HepG2 (cell line): ENCODE results near the gene ZNF343. TPM values are rescaled to one million over a fixed set of nuclear protein-coding genes. Genes with fewer than 3 reads are reported as not detected.

ENCODE experiments used
- ATAC-seq: fragments of 200-7000 bp; cut with Tn5 transposase; 3 replicates; pipeline ENCODE4 v1.9.1; 2020; ENCODE audit warnings: mild to moderate bottlenecking, moderate library complexity
- BruUV-seq: library from RNA; stranded (reverse); fragments of 400-500 nt; replicated peaks from 2 replicates; lab custom pipeline; 2021; lab: Mats Ljungman, UMichigan
- CTCF ChIA-PET: fragments of 300-600 bp; formaldehyde crosslinking; extraction: SDS; loops from one replicate; lab custom pipeline; 2021; ENCODE audit warnings: low total read pairs, inconsistent platforms, low intra/inter-chr PET ratio; lab: Yijun Ruan, JAX
- POLR2A ChIA-PET: fragments of 350-600 bp; sonication (Branson Sonifier 250); formaldehyde crosslinking; loops from one replicate; lab custom pipeline; 2020; ENCODE audit warnings: antibody characterized with exemption, inconsistent platforms; lab: Yijun Ruan, JAX
- DNase-seq: peaks from one replicate; pipeline ENCODE4 v3.0.0-alpha.2; 2015; ENCODE audit warnings: low spot score
- FAIRE-seq: peaks from 3 replicates; lab custom pipeline; 2011; peaks lifted over from hg19 to GRCh38; lab: Jason Lieb, UNC
- H2AFZ ChIP-seq: one replicate; pipeline ENCODE4 v1.6.1; 2011; ENCODE audit warnings: low read length, inconsistent platforms
- H3K27ac ChIP-seq: fragments of 300-600 bp; 3 replicates; pipeline ENCODE4 v1.8.0; 2011; ENCODE audit warnings: mixed run types, mild to moderate bottlenecking, mixed read lengths, low read length, inconsistent platforms; ENCODE audit not compliant: insufficient read depth; ENCODE audit errors: extremely low read length
- H3K27me3 ChIP-seq, 2 experiments: fragments of 200-600 bp in 1 of 2; 2 replicates in 1 of 2; 3 replicates in 1 of 2; pipeline versions ENCODE4 v1.6.0 to v1.8.0; 2011; ENCODE audit warnings: low read length in 2 of 2, mild to moderate bottlenecking in 2 of 2, moderate library complexity in 2 of 2, inconsistent platforms in 1 of 2; ENCODE audit not compliant: insufficient read depth in 2 of 2, control insufficient read depth in 1 of 2
- H3K36me3 ChIP-seq, 2 experiments: fragments of 200-600 bp in 1 of 2; replicated peaks in 1 of 2; 2 replicates in 1 of 2; 3 replicates in 1 of 2; pipeline versions ENCODE4 v1.5.1 to v1.8.0; 2011; ENCODE audit warnings: low read length in 2 of 2, inconsistent platforms in 1 of 2; ENCODE audit not compliant: insufficient read depth in 2 of 2, control insufficient read depth in 1 of 2
- H3K4me1 ChIP-seq: 2 replicates; pipeline ENCODE4 v1.5.1; 2012; ENCODE audit warnings: low read length, inconsistent platforms; ENCODE audit not compliant: insufficient read depth
- H3K4me2 ChIP-seq: 2 replicates; pipeline ENCODE4 v1.6.0; 2011; ENCODE audit warnings: low read depth, low read length, inconsistent platforms
- H3K4me3 ChIP-seq, 3 experiments: fragments of 200-600 bp in 1 of 3; sonication (generic), shearing (Covaris generic) in 1 of 3; replicated peaks in 1 of 3; 2 replicates each; pipeline ENCODE4 v1.5.1; 2011 to 2016; ENCODE audit warnings: low read length in 3 of 3, inconsistent platforms in 2 of 3, low read depth in 2 of 3, mild to moderate bottlenecking in 2 of 3, control low read depth in 1 of 3, mixed read lengths in 1 of 3; ENCODE audit not compliant: insufficient read depth in 1 of 3
- H3K79me2 ChIP-seq: one replicate; pipeline ENCODE4 v1.6.1; 2011; ENCODE audit warnings: low read length, inconsistent platforms; ENCODE audit not compliant: insufficient read depth
- H3K9ac ChIP-seq: 2 replicates; pipeline ENCODE4 v1.6.0; 2011; ENCODE audit warnings: mild to moderate bottlenecking, low read depth, low read length, inconsistent platforms; ENCODE audit not compliant: insufficient read depth
- H3K9me3 ChIP-seq: 2 replicates; pipeline ENCODE4 v1.5.1; 2012; ENCODE audit warnings: mild to moderate bottlenecking, low read length
- H4K20me1 ChIP-seq: 2 replicates; pipeline ENCODE4 v1.6.0; 2011; ENCODE audit warnings: inconsistent platforms, mild to moderate bottlenecking, low read length, moderate library complexity; ENCODE audit not compliant: insufficient read depth
- BCL6 ChIP-seq: IDR thresholded peaks from 2 replicates; pipeline ENCODE4 v1.6.1; 2016; ENCODE audit warnings: missing genetic modification reagents, missing compliant biosample characterization
- ELF1 ChIP-seq: sonication (generic); formaldehyde crosslinking; IDR thresholded peaks from 2 replicates; pipeline ENCODE4 v1.4.0; 2020; ENCODE audit warnings: missing genetic modification reagents
- ELF3 ChIP-seq: IDR thresholded peaks from 2 replicates; pipeline ENCODE4 v1.6.1; 2016; ENCODE audit warnings: missing genetic modification reagents, missing compliant biosample characterization
- GTF2F1 ChIP-seq: fragments of 150-350 bp; IDR thresholded peaks from 2 replicates; pipeline ENCODE4 v1.6.1; 2014; ENCODE audit warnings: low read length
- HMGXB4 ChIP-seq, 2 experiments: sonication (generic) in 1 of 2; formaldehyde crosslinking in 1 of 2; IDR thresholded peaks; 2 replicates each; pipeline versions ENCODE4 v1.4.0 to v1.6.1; 2018 to 2020; ENCODE audit warnings: missing genetic modification reagents in 2 of 2, borderline replicate concordance in 1 of 2, low read depth in 1 of 2, mild to moderate bottlenecking in 1 of 2, missing biosample characterization in 1 of 2
- RCOR2 ChIP-seq: IDR thresholded peaks from 2 replicates; pipeline ENCODE4 v1.6.1; 2016; ENCODE audit warnings: missing biosample characterization, missing genetic modification reagents
- THRA ChIP-seq: sonication (generic); formaldehyde crosslinking; IDR thresholded peaks from 2 replicates; pipeline ENCODE4 v1.4.0; 2020; ENCODE audit warnings: missing genetic modification reagents, borderline replicate concordance
- TSC22D2 ChIP-seq: sonication (generic); formaldehyde crosslinking; IDR thresholded peaks from 2 replicates; pipeline ENCODE4 v1.5.1; 2020; ENCODE audit warnings: missing genetic modification reagents, mild to moderate bottlenecking, borderline replicate concordance
- XRCC5 ChIP-seq: fragments of 200-400 bp; formaldehyde crosslinking; optimal IDR thresholded peaks from 2 replicates; pipeline ENCODE3; 2017; ENCODE audit warnings: mild to moderate bottlenecking, low read length
- ZBTB3 ChIP-seq: sonication (generic); formaldehyde crosslinking; IDR thresholded peaks from 2 replicates; pipeline ENCODE4 v1.4.0; 2020; ENCODE audit warnings: low read depth, mild to moderate bottlenecking, moderate library complexity, missing genetic modification reagents, borderline replicate concordance
- ZNF543 ChIP-seq: sonication (generic); formaldehyde crosslinking; IDR thresholded peaks from 2 replicates; pipeline ENCODE4 v1.4.0; 2020; ENCODE audit warnings: mild to moderate bottlenecking, missing genetic modification reagents
- ZNF891 ChIP-seq: sonication (generic); formaldehyde crosslinking; IDR thresholded peaks from 2 replicates; pipeline ENCODE4 v1.5.0; 2020; ENCODE audit warnings: mild to moderate bottlenecking, missing genetic modification reagents
- WGBS: methylation state at CpG from one replicate; pipeline ENCODE4 v1.1.6; 2017; ENCODE audit warnings: low lambda C conversion rate; 5-methylcytosine and 5-hydroxymethylcytosine counted together
- in situ Hi-C: cut with HindIII; loops from 2 replicates; pipeline ENCODE4 v1.10.0; 2017; ENCODE audit warnings: low pct_unique_long_range_greater_than_20kb; ENCODE audit not compliant: extremely low pct_ligation_motif_present
- intact Hi-C: fragments of 100-400 bp; cut with micrococcal nuclease; formaldehyde crosslinking; loops from one replicate; pipeline ENCODE4 v1.10.0; 2022; ENCODE audit not compliant: unreplicated experiment
- polyA plus RNA-seq, 8 experiments: library from polyadenylated mRNA; depleted of rRNA in 3 of 8; stranded (reverse) in 7 of 8; unstranded in 1 of 8; fragments of >200 nt; fragmentation: Illumina TruSeq in 4 of 8; extraction: Trizol in 4 of 8; gene quantifications; 2 replicates each; pipeline versions ENCODE4 v1.2.1 to v1.2.3, GENCODE V29; 2011 to 2016; ENCODE audit warnings: low read depth in 4 of 8, missing spikeins in 1 of 8, mixed read lengths in 1 of 8; ENCODE audit not compliant: insufficient read depth in 1 of 8
- total RNA-seq, 5 experiments: library from RNA; depleted of rRNA; stranded (reverse); fragments of >200 nt; fragmentation: Illumina TruSeq; extraction: Trizol; gene quantifications; 2 replicates each; pipeline ENCODE4 v1.2.3, GENCODE V29; 2016; ENCODE audit warnings: low read depth in 1 of 5
- TF ChIP-seq, protein P1 (sequence below): sonication (generic); IDR thresholded peaks from 2 replicates; pipeline ENCODE4 v1.6.1; 2016; ENCODE audit warnings: low read depth, borderline replicate concordance
- TF ChIP-seq, protein P2 (sequence below): sonication (generic); formaldehyde crosslinking; IDR thresholded peaks from 2 replicates; pipeline ENCODE4 v1.5.0; 2020; ENCODE audit warnings: mild to moderate bottlenecking, missing genetic modification reagents, moderate library complexity
- TF ChIP-seq, protein P3 (sequence below): fragments of 450-650 bp; IDR thresholded peaks from 2 replicates; pipeline ENCODE4 v1.6.1; 2017

ZNF343 gene
- total and polyA plus RNA-seq, 2 of the 13 experiments (the other 11 are each of a cell fraction or from before 2014, with no cell fraction given): 16.4 to 22.1 TPM

DNA sequence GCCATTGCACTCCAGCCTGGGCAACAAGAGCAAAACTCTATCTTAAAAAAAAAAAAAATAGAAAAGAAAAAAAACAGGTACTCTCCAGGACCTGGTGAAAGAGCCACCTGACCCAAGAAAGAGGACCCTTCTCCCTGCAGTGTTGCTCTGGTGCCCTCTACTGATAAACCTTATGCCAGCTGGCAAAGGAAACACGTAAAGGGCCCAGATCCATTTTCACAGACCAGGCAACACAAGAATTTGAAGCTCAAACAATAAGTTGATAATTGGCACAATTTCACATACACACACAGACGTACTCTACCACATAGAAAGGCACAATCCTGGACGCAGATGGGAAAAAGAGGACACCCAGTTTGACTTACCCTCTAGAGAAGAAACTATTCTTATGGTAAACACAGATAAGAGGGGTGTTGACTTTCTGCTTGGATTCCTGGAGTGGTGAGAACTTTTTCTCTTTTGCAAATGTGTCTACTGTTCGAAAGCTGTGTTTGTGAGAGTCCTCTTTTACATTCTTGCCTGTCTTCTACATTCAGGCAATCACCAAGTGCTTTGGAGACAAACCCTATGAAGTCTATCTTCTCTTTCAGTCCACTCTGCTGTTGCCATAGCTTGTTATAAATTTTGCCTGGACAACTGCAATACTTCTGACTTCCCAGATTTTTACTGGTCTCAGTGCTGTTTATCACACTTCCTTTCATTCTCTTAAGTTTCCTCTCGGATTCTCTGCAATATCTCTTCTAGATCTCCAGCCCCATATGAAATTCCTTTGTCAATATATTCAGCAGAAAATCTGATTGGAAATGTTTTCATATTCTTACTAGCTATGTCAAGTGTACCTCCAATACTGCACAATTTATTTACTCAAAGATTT, 31.7 kb downstream of the ZNF343 start:
- peak; percentile 76 for FAIRE-seq
- ChIA-PET CTCF (interaction anchor here (0.8 to 1.0 kb wide), 2 partner anchors 22 to 90 kb away, joined by 3 read pairs; no protein-coding TSS in a partner anchor), POLR2A (interaction anchor here (0.6 to 2.4 kb wide), 10 partner anchors 9 to 374 kb away, joined by 3 to 10 read pairs (median 3); partner anchors contain the start of genes NOP56 and ZNF343)
- Histone ChIP-seq H3K9me3 (no peaks in the 10 kb centered on the region; the same call in 1 of the 2 replicates), H3K4me3 (no peak overlapping the region), H3K27ac (peak overlapping the region; percentile 54), H3K79me2 (no peaks in the 10 kb centered on the region), H3K9ac (no peak overlapping the region), H3K4me1 (peaks cover 28% of the 10 kb centered on the region), H3K27me3 (no peaks in the 10 kb centered on the region), H3K36me3 (peaks cover 2 to 15% of the 10 kb centered on the region in 2 experiments; a peak in 4 of 5 replicates), H3K4me2 (no peak overlapping the region), H4K20me1 (no peaks in the 10 kb centered on the region), H2AFZ (no peak overlapping the region)
- WGBS: 62% methylated on average over 5 of the region's 5 CpGs
- in situ Hi-C loops: no loop called here
- BruUV-seq: no TSS peak
- intact Hi-C loops: loop anchor here (1.0 to 2.0 kb wide), 2 partner anchors 32 to 48 kb away; no protein-coding TSS in a partner anchor
- ATAC-seq: peak; percentile 76
- DNase-seq: peak; percentile 60
- TF ChIP-seq ELF1 (no peak), HMGXB4 (CRISPR knock-in tag; IDR thresholded peaks at IDR 0.05; ENCODE audit: borderline replicate concordance in 1 of 2, low read depth in 1 of 2) (peak in 1 of 2 experiments; percentile 22; a peak in 1 of 4 replicates), XRCC5 (peak; percentile 78), BCL6 (CRISPR knock-in tag) (peak; percentile 52; the same call in 1 of the 2 replicates), ELF3 (peak; percentile 4; the same call in 1 of the 2 replicates), THRA (CRISPR knock-in tag) (0 out of 2 replicates have a peak, but pooled peaks have one; percentile 13), ZNF891 (CRISPR knock-in tag) (no peak), ZNF543 (CRISPR knock-in tag) (no peak), ZBTB3 (CRISPR knock-in tag) (no peak), RCOR2 (CRISPR knock-in tag) (no peak), TSC22D2 (no peak), GTF2F1 (no peak)
- TF ChIP-seq, protein P1, sequence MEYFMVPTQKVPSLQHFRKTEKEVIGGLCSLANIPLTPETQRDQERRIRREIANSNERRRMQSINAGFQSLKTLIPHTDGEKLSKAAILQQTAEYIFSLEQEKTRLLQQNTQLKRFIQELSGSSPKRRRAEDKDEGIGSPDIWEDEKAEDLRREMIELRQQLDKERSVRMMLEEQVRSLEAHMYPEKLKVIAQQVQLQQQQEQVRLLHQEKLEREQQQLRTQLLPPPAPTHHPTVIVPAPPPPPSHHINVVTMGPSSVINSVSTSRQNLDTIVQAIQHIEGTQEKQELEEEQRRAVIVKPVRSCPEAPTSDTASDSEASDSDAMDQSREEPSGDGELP: peak; percentile 82; the same call in 1 of the 2 replicates
- TF ChIP-seq, protein P2, sequence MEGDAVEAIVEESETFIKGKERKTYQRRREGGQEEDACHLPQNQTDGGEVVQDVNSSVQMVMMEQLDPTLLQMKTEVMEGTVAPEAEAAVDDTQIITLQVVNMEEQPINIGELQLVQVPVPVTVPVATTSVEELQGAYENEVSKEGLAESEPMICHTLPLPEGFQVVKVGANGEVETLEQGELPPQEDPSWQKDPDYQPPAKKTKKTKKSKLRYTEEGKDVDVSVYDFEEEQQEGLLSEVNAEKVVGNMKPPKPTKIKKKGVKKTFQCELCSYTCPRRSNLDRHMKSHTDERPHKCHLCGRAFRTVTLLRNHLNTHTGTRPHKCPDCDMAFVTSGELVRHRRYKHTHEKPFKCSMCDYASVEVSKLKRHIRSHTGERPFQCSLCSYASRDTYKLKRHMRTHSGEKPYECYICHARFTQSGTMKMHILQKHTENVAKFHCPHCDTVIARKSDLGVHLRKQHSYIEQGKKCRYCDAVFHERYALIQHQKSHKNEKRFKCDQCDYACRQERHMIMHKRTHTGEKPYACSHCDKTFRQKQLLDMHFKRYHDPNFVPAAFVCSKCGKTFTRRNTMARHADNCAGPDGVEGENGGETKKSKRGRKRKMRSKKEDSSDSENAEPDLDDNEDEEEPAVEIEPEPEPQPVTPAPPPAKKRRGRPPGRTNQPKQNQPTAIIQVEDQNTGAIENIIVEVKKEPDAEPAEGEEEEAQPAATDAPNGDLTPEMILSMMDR (CRISPR knock-in tag): peak; percentile 80
- TF ChIP-seq, protein P3, sequence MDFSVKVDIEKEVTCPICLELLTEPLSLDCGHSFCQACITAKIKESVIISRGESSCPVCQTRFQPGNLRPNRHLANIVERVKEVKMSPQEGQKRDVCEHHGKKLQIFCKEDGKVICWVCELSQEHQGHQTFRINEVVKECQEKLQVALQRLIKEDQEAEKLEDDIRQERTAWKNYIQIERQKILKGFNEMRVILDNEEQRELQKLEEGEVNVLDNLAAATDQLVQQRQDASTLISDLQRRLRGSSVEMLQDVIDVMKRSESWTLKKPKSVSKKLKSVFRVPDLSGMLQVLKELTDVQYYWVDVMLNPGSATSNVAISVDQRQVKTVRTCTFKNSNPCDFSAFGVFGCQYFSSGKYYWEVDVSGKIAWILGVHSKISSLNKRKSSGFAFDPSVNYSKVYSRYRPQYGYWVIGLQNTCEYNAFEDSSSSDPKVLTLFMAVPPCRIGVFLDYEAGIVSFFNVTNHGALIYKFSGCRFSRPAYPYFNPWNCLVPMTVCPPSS: no peak
